NCI-H1417 (cell line): ENCODE results near the gene INHBE.

ENCODE experiments used
- DNase-seq, 3 experiments: peaks; one replicate each; lab custom pipeline; 2025; lab: John Stamatoyannopoulos, UW

Gene INHBE

GRCh38 chr12:57461276-57461916, 6.3 kb downstream of the INHBE start:
- peak in 2 of 3 experiments; percentile 46 to 50 for DNase-seq

DNA sequence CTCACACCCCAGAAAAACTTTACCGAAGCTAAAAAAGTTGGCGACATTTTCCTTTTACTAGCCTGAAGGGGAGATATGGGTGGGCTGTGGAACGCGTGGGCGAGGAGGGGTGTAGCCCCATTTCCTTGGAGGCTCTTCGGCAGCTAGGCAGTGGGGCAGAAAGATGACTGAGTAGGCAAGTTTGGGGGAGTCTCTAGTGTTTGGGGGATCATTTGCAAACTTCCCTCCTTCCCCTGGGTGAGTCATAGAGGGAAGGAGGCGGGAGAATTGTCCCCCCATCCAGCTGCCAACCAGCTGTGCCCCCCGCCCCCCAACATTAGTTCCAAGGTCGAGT, 6.8 kb downstream of the INHBE start:
- DNase-seq, result no peak

DNA sequence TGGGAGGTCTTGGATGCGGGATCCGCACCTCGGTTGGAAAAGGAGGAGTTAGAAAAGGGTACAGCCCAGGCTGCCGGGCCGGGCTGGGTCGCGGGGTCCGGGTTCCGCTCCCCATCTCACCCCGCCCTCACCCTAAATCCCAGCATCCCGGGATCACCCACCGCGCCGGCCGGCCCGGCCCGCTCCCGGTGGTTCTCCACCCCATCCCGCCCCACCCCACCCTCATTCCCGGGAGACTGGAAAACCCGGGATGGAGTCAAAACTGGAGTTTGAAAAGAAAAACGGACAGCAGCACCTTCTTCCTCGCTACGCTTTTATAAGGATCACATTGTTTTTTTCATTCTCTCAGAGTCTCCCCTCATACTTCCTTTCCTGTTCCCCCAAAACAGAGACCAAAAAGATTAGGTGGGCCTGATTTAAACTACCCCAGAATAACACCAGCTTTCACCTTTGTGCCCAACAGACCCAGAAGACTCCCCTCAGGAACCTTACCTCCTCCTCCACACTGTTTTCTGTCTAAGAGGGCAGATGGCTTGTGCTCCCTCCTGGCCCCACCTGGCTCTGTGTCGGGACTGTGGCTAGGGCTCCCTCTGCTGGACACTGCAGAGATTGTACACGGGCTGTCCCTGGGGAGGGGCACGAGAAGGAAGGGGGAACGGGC, 7.3 kb downstream of the INHBE start:
- DNase-seq, result peak; percentile 88 to 96 (median 95)

GRCh38 chr12:57462912-57463253, 7.8 kb downstream of the INHBE start:
- DNase-seq, result no peak

DNA sequence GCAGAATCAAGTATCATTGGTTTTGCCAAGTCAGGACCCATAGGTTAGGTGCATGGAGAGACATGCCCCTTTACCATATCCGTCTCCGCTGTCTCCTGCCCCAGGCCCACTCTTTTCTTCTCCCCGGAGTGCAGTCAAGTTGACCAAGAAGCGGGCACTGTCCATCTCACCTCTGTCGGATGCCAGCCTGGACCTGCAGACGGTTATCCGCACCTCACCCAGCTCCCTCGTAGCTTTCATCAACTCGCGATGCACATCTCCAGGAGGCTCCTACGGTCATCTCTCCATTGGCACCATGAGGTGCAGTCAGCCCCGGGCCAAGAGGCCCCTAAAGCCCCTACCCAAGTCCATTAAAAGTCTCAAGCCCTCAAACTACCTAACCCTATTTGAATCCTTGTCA, 9.5 kb downstream of the INHBE start:
- no peak for DNase-seq

DNA sequence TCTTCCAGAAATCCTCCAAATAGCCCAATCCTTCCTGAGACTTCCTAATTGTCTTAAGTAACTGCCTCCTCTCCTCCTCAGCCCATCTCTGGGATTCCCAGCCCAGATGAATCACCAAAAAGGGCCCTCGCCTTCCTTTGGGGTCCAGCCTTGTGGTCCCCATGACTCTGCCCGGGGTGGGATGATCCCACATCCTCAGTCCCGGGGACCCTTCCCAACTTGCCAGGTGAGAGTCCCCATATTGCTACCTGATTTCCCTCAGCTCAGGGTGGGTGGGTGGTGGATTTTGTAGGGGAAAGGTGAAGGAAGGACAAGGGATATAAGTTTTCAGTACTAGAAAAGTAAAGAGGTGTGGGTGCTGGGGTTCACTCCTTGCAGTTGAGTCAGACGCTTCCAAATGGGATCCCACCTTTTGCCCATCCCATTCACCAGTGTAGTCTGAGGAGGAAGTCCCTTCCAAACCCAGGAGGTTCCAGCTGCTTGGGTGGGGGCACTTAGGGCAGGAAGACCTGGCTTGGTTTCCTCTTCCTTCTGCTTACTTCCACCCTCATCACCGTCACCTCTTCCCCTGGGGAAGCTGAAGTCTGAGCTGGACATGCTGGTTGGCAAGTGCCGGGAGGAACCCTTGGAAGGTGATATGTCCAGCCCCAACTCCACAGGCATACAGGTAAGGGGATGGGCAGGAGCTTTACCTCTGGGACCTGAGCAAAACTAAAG, 10.1 kb downstream of the INHBE start:
- DNase-seq, result no peak

- no peak for DNase-seq
These were observed 10.8 kb downstream of the INHBE start for GRCh38 chr12:57465747-57466505.

DNA sequence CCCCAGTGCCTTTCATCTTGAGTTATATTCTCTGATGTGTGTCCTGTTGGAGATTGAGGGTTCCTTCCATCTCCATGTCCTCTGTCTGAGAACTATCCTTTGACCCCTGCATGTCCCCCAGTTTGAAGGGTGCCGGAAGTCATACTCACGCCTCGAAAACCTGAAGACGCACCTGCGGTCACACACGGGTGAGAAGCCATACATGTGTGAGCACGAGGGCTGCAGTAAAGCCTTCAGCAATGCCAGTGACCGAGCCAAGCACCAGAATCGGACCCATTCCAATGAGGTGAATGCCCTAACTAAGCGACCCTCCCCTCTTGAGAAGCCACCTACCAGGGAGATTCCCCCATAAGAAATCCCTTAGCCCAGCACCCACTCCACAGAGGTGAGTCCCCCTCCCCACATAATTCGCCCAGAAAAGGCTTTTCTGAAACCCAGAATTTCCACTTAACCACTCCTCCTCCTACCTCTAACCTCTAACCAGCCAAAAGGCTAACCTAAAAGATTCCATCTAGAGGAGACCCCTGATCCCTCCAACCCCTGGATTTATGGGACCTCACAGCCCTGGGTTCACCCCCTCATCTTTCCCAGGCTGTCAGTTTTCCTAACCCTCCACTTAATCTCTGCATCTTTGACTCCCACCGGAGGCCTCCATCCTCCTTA, 12.2 kb downstream of the INHBE start:
- DNase-seq, result no peak

DNA sequence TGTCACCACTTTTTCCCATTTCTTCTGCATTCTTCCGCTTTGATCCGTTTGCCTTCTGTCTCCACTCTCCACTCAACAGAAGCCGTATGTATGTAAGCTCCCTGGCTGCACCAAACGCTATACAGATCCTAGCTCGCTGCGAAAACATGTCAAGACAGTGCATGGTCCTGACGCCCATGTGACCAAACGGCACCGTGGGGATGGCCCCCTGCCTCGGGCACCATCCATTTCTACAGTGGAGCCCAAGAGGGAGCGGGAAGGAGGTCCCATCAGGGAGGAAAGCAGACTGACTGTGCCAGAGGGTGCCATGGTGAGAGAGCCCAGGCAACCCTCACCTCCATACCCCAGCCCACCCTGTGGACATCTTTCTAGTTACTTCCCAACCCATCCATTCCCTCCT, 12.8 kb downstream of the INHBE start:
- no peak for DNase-seq

DNA sequence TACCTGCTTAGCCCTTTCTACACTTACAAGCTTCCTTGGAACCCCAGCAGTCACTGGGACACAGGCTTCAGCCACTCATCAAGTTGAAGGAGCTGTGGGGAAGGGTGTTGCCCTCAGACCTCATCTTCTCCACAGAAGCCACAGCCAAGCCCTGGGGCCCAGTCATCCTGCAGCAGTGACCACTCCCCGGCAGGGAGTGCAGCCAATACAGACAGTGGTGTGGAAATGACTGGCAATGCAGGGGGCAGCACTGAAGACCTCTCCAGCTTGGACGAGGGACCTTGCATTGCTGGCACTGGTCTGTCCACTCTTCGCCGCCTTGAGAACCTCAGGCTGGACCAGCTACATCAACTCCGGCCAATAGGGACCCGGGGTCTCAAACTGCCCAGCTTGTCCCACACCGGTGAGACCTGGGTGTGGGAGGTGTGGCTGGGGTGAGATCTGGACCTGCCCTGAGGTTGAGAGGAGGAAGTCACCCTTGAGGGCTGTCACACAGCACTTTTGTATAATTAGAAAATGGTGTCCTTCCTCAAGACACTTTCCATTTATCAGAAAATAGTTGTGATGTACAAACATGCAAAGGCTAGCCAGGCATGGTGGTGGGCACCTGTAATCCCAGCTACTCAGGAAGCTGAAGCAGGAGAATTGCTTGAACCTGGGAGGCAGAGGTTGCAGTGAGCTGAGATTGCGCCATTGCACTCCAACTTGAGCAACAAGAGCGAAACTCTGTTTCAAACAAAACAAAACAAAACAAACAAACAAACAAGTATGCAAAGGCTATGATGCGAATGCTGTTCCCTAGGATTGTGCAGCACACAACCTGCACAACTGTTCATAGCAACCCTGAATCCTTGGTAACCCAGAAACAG, 14.4 kb downstream of the INHBE start:
- DNase-seq, result no peak

GRCh38 chr12:57470286-57470969, 15.3 kb downstream of the INHBE start:
- no peak for DNase-seq

DNA sequence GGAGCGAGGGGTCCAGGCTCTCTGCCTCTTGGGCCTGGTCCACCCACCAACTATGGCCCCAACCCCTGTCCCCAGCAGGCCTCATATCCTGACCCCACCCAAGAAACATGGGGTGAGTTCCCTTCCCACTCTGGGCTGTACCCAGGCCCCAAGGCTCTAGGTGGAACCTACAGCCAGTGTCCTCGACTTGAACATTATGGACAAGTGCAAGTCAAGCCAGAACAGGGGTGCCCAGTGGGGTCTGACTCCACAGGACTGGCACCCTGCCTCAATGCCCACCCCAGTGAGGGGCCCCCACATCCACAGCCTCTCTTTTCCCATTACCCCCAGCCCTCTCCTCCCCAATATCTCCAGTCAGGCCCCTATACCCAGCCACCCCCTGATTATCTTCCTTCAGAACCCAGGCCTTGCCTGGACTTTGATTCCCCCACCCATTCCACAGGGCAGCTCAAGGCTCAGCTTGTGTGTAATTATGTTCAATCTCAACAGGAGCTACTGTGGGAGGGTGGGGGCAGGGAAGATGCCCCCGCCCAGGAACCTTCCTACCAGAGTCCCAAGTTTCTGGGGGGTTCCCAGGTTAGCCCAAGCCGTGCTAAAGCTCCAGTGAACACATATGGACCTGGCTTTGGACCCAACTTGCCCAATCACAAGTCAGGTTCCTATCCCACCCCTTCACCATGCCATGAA, 16.0 kb downstream of the INHBE start:
- DNase-seq, result no peak

- no peak for DNase-seq
These were observed 16.6 kb downstream of the INHBE start for GRCh38 chr12:57471661-57472060.

DNA sequence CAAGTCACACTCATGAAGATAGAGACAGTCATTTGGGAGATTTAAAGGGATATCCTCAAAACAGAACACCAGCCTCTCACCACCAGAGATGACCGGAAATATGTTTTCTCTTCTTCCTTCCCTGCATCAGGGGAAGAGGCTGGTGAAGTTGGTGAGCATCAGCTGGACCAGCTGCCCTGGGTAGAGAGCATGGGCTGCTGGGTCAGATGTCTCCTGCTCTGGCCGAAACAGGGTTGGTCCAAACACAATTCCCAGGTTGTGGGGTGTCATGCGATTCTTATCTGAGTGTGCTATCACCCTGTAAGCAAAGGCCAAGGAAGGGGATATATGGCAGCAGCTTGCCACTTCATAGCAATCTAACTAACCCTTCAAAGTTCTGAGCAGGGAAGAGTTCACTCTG, 17.3 kb downstream of the INHBE start:
- DNase-seq, result no peak

DNA sequence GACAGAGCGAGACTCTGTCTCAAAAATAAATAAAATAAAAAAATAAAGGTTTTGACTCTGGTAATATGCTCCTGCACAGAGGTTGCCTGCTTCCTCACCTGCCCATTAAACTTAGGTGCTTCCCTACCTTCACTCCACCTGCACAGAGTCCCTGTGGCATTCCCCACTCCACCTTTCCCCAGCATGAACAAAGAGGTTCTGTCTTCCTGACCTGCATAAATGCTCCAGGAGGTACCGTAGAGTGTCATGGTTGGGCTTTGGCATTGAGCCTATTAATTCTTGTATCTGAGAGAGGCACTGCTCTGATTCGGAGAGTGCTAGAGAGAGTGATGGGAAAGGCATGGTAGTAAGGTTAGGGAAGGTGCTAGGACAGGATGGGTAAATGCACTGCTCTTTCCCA, 18.3 kb downstream of the INHBE start:
- no peak for DNase-seq

GRCh38 chr12:57473886-57474285, 18.8 kb downstream of the INHBE start:
- no peak for DNase-seq

GRCh38 chr12:57474430-57474829, 19.3 kb downstream of the INHBE start:
- DNase-seq, result peak in 1 of 3 experiments; percentile 58

GRCh38 chr12:57474862-57475261, 19.8 kb downstream of the INHBE start:
- peak in 2 of 3 experiments; percentile 65 to 66 for DNase-seq

- DNase-seq, result peak in 2 of 3 experiments; percentile 65 to 68
These were observed 20.4 kb downstream of the INHBE start for GRCh38 chr12:57475271-57476161.
